Lower leg skin (tissue), 3 donors: ENCODE results near the gene MYCN.

Source experiments
- CTCF ChIP-seq, 3 donors: fragments of 450-650 bp; IDR thresholded peaks; one replicate each; pipeline ENCODE4 v1.5.1; 2016; ENCODE audit warnings: antibody characterized with exemption in 3 of 3, mild to moderate bottlenecking in 3 of 3, moderate library complexity in 2 of 3
- POLR2A ChIP-seq, 2 donors: fragments of 450-650 bp; IDR thresholded peaks; one replicate each; pipeline ENCODE4 v1.6.1; 2016 to 2017; ENCODE audit warnings: antibody characterized with exemption in 2 of 2, mild to moderate bottlenecking in 1 of 2, moderate library complexity in 1 of 2

GRCh38 chr2:15931319-15931890 is 8.9 kb upstream of the MYCN start:
- no peak for TF ChIP-seq POLR2A (IDR thresholded peaks at IDR 0.05)
- no peak for TF ChIP-seq CTCF (IDR thresholded peaks at IDR 0.05)
